GM23338 (cell line): ENCODE results near the gene OGA. TPM values are rescaled to one million over a fixed set of nuclear protein-coding genes. Genes with fewer than 3 reads are reported as not detected.

Source experiments
- ATAC-seq: fragments of 200-7000 bp; cut with Tn5 transposase; 3 replicates; pipeline ENCODE4 v1.9.1; 2020
- DNase-seq: peaks from one replicate; pipeline ENCODE4 v3.0.0-alpha.2; 2015; ENCODE audit warnings: low spot score
- H2AFZ ChIP-seq: fragments of 200-600 bp; sonication (generic); 2 replicates; pipeline ENCODE4 v1.8.0; 2016; ENCODE audit warnings: antibody characterized with exemption, mild to moderate bottlenecking, moderate library complexity
- H3F3A ChIP-seq: fragments of 200-600 bp; sonication (generic); replicated peaks from 2 replicates; pipeline ENCODE4 v1.8.0; 2017; ENCODE audit warnings: antibody characterized with exemption, mixed run types, low read depth
- H3K27ac ChIP-seq: fragments of 200-600 bp; sonication (generic); 2 replicates; pipeline ENCODE4 v1.6.1; 2016; ENCODE audit warnings: low read depth
- H3K27me3 ChIP-seq: fragments of 200-600 bp; sonication (generic); 2 replicates; pipeline ENCODE4 v1.8.0; 2016; ENCODE audit warnings: mild to moderate bottlenecking, mixed run types, moderate library complexity; ENCODE audit not compliant: insufficient read depth
- H3K36me3 ChIP-seq: fragments of 200-600 bp; sonication (generic); 2 replicates; pipeline ENCODE4 v1.8.0; 2016; ENCODE audit warnings: mild to moderate bottlenecking; ENCODE audit not compliant: insufficient read depth
- H3K4me1 ChIP-seq: fragments of 200-600 bp; sonication (generic); 2 replicates; pipeline ENCODE4 v1.8.0; 2016; ENCODE audit warnings: mild to moderate bottlenecking, moderate library complexity; ENCODE audit not compliant: insufficient read depth
- H3K4me2 ChIP-seq: fragments of 200-600 bp; sonication (generic); 2 replicates; pipeline ENCODE4 v1.7.1; 2017; ENCODE audit warnings: mixed run types
- H3K4me3 ChIP-seq: fragments of 200-600 bp; sonication (generic); 2 replicates; pipeline ENCODE4 v1.6.1; 2016; ENCODE audit warnings: mixed run types
- H3K79me2 ChIP-seq: fragments of 200-600 bp; sonication (generic); replicated peaks from 2 replicates; pipeline ENCODE4 v1.8.0; 2017; ENCODE audit warnings: mild to moderate bottlenecking; ENCODE audit not compliant: insufficient read depth
- H3K9me2 ChIP-seq: fragments of 200-600 bp; sonication (generic); 2 replicates; pipeline ENCODE4 v1.8.0; 2017; ENCODE audit not compliant: insufficient read depth
- H4K20me1 ChIP-seq: fragments of 200-600 bp; sonication (generic); replicated peaks from 2 replicates; pipeline ENCODE4 v1.8.0; 2017; ENCODE audit warnings: mild to moderate bottlenecking; ENCODE audit not compliant: insufficient read depth
- H3K27ac Mint-ChIP-seq: 2 replicates; pipeline ENCODE4 v1.8.0; 2020; ENCODE audit warnings: inconsistent platforms, mild to moderate bottlenecking, moderate library complexity, mixed read lengths
- H3K27me3 Mint-ChIP-seq: 3 replicates; pipeline ENCODE4 v1.8.0; 2022; ENCODE audit warnings: low read depth, mild to moderate bottlenecking, moderate library complexity, mixed read lengths, inconsistent platforms; ENCODE audit not compliant: insufficient read depth, poor library complexity
- H3K36me3 Mint-ChIP-seq: 3 replicates; pipeline ENCODE4 v1.8.0; 2021; ENCODE audit warnings: low read depth, mild to moderate bottlenecking, inconsistent platforms, moderate library complexity, mixed read lengths
- H3K4me1 Mint-ChIP-seq: 3 replicates; pipeline ENCODE4 v1.8.0; 2020; ENCODE audit warnings: mild to moderate bottlenecking, inconsistent platforms, mixed read lengths
- H3K4me3 Mint-ChIP-seq: 3 replicates; pipeline ENCODE4 v1.8.0; 2021; ENCODE audit warnings: moderate library complexity, mild to moderate bottlenecking, inconsistent platforms, mixed read lengths
- H3K9me3 Mint-ChIP-seq: 3 replicates; pipeline ENCODE4 v1.8.0; 2020; ENCODE audit warnings: moderate library complexity, mild to moderate bottlenecking, inconsistent platforms, mixed read lengths
- CREB1 ChIP-seq: fragments of 250-450 bp; sonication (Bioruptor Pico); IDR thresholded peaks from 2 replicates; pipeline ENCODE4 v1.5.0; 2020; ENCODE audit warnings: low read depth, mild to moderate bottlenecking, moderate library complexity
- EZH2 ChIP-seq: fragments of 200-600 bp; sonication (generic); IDR thresholded peaks from one replicate; pipeline ENCODE4 v1.8.0; 2017; ENCODE audit warnings: antibody characterized with exemption, mild to moderate bottlenecking, low read depth; ENCODE audit not compliant: unreplicated experiment
- EZH2phosphoT487 ChIP-seq: fragments of 200-600 bp; sonication (generic); IDR thresholded peaks from one replicate; pipeline ENCODE4 v1.8.1; 2018; ENCODE audit warnings: antibody characterized with exemption; ENCODE audit not compliant: unreplicated experiment
- JUNB ChIP-seq: IDR thresholded peaks from one replicate; pipeline ENCODE4 v1.6.1; 2016; ENCODE audit warnings: antibody characterized with exemption; ENCODE audit not compliant: unreplicated experiment
- NANOG ChIP-seq: IDR thresholded peaks from 2 replicates; pipeline ENCODE4 v1.6.1; 2016; ENCODE audit warnings: antibody characterized with exemption, borderline replicate concordance
- POLR2AphosphoS5 ChIP-seq: IDR thresholded peaks from 2 replicates; pipeline ENCODE4 v1.6.1; 2016; ENCODE audit warnings: antibody characterized with exemption, low read depth
- STAT1 ChIP-seq: IDR thresholded peaks from one replicate; pipeline ENCODE4 v1.6.1; 2016; ENCODE audit warnings: antibody characterized with exemption; ENCODE audit not compliant: unreplicated experiment
- ZNF114 ChIP-seq: fragments of 250-450 bp; sonication (Bioruptor Pico); IDR thresholded peaks from 2 replicates; pipeline ENCODE4 v1.5.0; 2020; ENCODE audit warnings: mild to moderate bottlenecking, moderate library complexity
- polyA plus RNA-seq: library from polyadenylated mRNA; unstranded; fragments of >200 nt; fragmentation: Nextera tagmentation; extraction: Ambion mirVana; gene quantifications from 2 replicates; pipeline ENCODE4 v1.2.1, GENCODE V29; 2016
- total RNA-seq: library from RNA; depleted of rRNA; stranded (reverse); fragments of >200 nt; shearing (Covaris generic); gene quantifications from 2 replicates; pipeline ENCODE4 v1.2.3, GENCODE V29; 2014
- TF ChIP-seq, protein P1 (sequence below), 2 experiments: fragments of 200-600 bp in 1 of 2; sonication (generic) in 1 of 2; conservative IDR thresholded peaks; 2 replicates each; pipeline versions ENCODE4 v1.5.1 to v1.6.1; 2016 to 2017; ENCODE audit warnings: antibody characterized with exemption in 2 of 2, low read depth in 2 of 2, mild to moderate bottlenecking in 2 of 2, moderate library complexity in 1 of 2
- TF ChIP-seq, protein P2 (sequence below): IDR thresholded peaks from one replicate; pipeline ENCODE4 v1.6.1; 2018; ENCODE audit warnings: antibody characterized with exemption; ENCODE audit not compliant: unreplicated experiment
- TF ChIP-seq, protein P3 (sequence below): fragments of 250-450 bp; sonication (Bioruptor Pico); IDR thresholded peaks from 2 replicates; pipeline ENCODE4 v1.5.0; 2020; ENCODE audit warnings: mild to moderate bottlenecking, moderate library complexity

The OGA gene
- total and polyA plus RNA-seq, 2 experiments from 2014 or later: 68.4 to 131 TPM

DNA sequence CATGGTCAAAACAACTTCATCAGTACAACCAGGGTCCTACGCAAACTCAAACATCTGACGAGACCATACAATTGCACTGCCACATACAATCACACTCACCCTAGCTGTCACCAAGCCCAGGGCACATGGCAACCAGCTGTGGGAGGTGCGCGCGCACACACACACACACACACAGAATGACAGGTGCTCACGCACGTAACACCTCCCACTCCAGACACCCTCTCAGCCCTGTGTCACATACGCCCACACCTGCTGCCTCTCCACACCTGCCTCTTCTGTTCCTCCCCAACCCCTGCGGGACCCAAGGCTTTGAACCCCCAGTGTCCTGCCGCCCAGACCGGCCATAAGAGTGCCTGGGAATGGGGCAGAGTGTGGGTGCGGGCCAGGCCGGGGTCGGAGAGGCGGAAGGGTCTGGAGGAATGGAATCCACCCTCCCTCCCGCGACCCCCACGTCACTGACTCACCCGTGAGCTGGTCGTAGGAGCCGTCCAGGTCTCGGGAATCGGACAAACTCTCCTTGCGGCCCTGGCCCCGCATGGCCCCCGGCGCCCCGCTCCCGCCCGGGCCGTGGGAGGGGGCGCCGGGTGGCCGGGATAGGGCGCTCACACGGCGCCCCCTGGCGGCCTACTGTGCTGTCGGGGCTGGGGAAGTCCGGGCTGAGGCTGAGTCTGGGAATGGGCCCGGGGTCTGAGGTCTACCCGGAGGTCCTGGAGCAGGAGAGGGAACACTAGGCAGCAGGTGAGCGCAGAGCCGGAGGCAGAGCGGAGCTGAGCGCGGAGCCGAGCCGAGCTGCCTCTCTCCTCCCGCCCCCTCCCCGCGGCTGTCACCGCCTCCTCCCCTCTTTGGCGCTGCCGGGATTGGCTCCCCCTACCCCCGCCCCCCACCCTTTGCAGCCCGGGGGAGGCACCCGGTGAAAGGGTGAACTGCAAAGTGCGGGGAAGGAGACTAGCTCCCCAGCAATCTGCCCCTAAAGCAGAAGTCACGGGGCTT, 25.1 kb upstream of the OGA start, which contains the start of gene KCNIP2:
Gene KCNIP2 (minus strand): TSS at position 769 of the 990 bp plus-strand sequence. CDS start 232 bp downstream, at position 537.
- Histone ChIP-seq H3K4me1 (peaks cover 16% of the 10 kb centered on the region), H3K4me3 (peak within 1 kb of the TSS; percentile 73), H3K9me2 (no peaks in the 10 kb centered on the region), H3K4me2 (peak within 1 kb of the TSS; percentile 96), H3F3A (peaks cover 11% of the 10 kb centered on the region; the same call in 1 of the 2 replicates), H3K79me2 (no peaks in the 10 kb centered on the region), H3K27ac (no peak within 1 kb of the TSS), H2AFZ (peak within 1 kb of the TSS; percentile 78), H4K20me1 (peaks cover 6% of the 10 kb centered on the region; the same call in 1 of the 2 replicates), H3K27me3 (peaks cover 19% of the 10 kb centered on the region), H3K36me3 (no peaks in the 10 kb centered on the region)
- Mint-ChIP-seq H3K27me3 (peaks cover 39% of the 10 kb centered on the region), H3K27ac (peak within 1 kb of the TSS; percentile 87), H3K4me1 (peaks cover 51% of the 10 kb centered on the region), H3K4me3 (peak within 1 kb of the TSS; percentile 91), H3K9me3 (no peaks in the 10 kb centered on the region; the same call in 2 of the 3 replicates), H3K36me3 (no peaks in the 10 kb centered on the region)
- DNase-seq (peak; percentile 92), ATAC-seq (peak; percentile 79)
- TF ChIP-seq EZH2phosphoT487: no peak
- no peak for TF ChIP-seq JUNB
- no peak for TF ChIP-seq ZNF114 (CRISPR knock-in tag)
- no peak for TF ChIP-seq EZH2
- TF ChIP-seq, protein P1, sequence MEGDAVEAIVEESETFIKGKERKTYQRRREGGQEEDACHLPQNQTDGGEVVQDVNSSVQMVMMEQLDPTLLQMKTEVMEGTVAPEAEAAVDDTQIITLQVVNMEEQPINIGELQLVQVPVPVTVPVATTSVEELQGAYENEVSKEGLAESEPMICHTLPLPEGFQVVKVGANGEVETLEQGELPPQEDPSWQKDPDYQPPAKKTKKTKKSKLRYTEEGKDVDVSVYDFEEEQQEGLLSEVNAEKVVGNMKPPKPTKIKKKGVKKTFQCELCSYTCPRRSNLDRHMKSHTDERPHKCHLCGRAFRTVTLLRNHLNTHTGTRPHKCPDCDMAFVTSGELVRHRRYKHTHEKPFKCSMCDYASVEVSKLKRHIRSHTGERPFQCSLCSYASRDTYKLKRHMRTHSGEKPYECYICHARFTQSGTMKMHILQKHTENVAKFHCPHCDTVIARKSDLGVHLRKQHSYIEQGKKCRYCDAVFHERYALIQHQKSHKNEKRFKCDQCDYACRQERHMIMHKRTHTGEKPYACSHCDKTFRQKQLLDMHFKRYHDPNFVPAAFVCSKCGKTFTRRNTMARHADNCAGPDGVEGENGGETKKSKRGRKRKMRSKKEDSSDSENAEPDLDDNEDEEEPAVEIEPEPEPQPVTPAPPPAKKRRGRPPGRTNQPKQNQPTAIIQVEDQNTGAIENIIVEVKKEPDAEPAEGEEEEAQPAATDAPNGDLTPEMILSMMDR (conservative IDR thresholded peaks at IDR 0.05; ENCODE audit: low read depth in 2 of 2): peak; percentile 79 to 82
- TF ChIP-seq STAT1: no peak
- TF ChIP-seq, protein P2, sequence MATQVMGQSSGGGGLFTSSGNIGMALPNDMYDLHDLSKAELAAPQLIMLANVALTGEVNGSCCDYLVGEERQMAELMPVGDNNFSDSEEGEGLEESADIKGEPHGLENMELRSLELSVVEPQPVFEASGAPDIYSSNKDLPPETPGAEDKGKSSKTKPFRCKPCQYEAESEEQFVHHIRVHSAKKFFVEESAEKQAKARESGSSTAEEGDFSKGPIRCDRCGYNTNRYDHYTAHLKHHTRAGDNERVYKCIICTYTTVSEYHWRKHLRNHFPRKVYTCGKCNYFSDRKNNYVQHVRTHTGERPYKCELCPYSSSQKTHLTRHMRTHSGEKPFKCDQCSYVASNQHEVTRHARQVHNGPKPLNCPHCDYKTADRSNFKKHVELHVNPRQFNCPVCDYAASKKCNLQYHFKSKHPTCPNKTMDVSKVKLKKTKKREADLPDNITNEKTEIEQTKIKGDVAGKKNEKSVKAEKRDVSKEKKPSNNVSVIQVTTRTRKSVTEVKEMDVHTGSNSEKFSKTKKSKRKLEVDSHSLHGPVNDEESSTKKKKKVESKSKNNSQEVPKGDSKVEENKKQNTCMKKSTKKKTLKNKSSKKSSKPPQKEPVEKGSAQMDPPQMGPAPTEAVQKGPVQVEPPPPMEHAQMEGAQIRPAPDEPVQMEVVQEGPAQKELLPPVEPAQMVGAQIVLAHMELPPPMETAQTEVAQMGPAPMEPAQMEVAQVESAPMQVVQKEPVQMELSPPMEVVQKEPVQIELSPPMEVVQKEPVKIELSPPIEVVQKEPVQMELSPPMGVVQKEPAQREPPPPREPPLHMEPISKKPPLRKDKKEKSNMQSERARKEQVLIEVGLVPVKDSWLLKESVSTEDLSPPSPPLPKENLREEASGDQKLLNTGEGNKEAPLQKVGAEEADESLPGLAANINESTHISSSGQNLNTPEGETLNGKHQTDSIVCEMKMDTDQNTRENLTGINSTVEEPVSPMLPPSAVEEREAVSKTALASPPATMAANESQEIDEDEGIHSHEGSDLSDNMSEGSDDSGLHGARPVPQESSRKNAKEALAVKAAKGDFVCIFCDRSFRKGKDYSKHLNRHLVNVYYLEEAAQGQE: peak; percentile 41
- no peak for TF ChIP-seq CREB1 (CRISPR knock-in tag)
- no peak for TF ChIP-seq POLR2AphosphoS5
- TF ChIP-seq, protein P3, sequence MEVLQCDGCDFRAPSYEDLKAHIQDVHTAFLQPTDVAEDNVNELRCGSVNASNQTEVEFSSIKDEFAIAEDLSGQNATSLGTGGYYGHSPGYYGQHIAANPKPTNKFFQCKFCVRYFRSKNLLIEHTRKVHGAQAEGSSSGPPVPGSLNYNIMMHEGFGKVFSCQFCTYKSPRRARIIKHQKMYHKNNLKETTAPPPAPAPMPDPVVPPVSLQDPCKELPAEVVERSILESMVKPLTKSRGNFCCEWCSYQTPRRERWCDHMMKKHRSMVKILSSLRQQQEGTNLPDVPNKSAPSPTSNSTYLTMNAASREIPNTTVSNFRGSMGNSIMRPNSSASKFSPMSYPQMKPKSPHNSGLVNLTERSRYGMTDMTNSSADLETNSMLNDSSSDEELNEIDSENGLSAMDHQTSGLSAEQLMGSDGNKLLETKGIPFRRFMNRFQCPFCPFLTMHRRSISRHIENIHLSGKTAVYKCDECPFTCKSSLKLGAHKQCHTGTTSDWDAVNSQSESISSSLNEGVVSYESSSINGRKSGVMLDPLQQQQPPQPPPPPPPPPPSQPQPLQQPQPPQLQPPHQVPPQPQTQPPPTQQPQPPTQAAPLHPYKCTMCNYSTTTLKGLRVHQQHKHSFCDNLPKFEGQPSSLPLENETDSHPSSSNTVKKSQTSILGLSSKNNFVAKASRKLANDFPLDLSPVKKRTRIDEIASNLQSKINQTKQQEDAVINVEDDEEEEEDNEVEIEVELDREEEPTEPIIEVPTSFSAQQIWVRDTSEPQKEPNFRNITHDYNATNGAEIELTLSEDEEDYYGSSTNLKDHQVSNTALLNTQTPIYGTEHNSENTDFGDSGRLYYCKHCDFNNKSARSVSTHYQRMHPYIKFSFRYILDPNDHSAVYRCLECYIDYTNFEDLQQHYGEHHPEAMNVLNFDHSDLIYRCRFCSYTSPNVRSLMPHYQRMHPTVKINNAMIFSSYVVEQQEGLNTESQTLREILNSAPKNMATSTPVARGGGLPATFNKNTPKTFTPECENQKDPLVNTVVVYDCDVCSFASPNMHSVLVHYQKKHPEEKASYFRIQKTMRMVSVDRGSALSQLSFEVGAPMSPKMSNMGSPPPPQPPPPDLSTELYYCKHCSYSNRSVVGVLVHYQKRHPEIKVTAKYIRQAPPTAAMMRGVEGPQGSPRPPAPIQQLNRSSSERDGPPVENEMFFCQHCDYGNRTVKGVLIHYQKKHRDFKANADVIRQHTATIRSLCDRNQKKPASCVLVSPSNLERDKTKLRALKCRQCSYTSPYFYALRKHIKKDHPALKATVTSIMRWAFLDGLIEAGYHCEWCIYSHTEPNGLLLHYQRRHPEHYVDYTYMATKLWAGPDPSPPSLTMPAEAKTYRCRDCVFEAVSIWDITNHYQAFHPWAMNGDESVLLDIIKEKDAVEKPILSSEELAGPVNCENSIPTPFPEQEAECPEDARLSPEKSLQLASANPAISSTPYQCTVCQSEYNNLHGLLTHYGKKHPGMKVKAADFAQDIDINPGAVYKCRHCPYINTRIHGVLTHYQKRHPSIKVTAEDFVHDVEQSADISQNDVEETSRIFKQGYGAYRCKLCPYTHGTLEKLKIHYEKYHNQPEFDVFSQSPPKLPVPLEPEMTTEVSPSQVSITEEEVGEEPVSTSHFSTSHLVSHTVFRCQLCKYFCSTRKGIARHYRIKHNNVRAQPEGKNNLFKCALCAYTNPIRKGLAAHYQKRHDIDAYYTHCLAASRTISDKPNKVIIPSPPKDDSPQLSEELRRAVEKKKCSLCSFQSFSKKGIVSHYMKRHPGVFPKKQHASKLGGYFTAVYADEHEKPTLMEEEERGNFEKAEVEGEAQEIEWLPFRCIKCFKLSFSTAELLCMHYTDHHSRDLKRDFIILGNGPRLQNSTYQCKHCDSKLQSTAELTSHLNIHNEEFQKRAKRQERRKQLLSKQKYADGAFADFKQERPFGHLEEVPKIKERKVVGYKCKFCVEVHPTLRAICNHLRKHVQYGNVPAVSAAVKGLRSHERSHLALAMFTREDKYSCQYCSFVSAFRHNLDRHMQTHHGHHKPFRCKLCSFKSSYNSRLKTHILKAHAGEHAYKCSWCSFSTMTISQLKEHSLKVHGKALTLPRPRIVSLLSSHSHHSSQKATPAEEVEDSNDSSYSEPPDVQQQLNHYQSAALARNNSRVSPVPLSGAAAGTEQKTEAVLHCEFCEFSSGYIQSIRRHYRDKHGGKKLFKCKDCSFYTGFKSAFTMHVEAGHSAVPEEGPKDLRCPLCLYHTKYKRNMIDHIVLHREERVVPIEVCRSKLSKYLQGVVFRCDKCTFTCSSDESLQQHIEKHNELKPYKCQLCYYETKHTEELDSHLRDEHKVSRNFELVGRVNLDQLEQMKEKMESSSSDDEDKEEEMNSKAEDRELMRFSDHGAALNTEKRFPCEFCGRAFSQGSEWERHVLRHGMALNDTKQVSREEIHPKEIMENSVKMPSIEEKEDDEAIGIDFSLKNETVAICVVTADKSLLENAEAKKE (CRISPR knock-in tag): no peak
- TF ChIP-seq NANOG: no peak
